H9 (cell line): ENCODE measurements around the gene CCDC78. TPM values are rescaled to one million over a fixed set of nuclear protein-coding genes. Genes with fewer than 3 reads are reported as not detected.

Source experiments
- DNase-seq: peaks from one replicate; pipeline ENCODE4 v3.0.0-alpha.2; 2017
- H2AFZ ChIP-seq: one replicate; pipeline ENCODE4 v1.6.1; 2013; ENCODE audit warnings: mild to moderate bottlenecking, low read length, control low read depth, moderate library complexity
- H2AK5ac ChIP-seq: 2 replicates; pipeline ENCODE4 v1.6.1; 2013; ENCODE audit warnings: low read length, control low read depth, mixed read lengths; ENCODE audit not compliant: insufficient read length
- H2BK120ac ChIP-seq: one replicate; pipeline ENCODE4 v1.6.1; 2013; ENCODE audit warnings: low read depth, mild to moderate bottlenecking, low read length, control low read depth, inconsistent platforms; ENCODE audit not compliant: poor library complexity, severe bottlenecking
- H2BK12ac ChIP-seq: 2 replicates; pipeline ENCODE4 v1.6.1; 2013; ENCODE audit warnings: low read length, control low read depth, mixed read lengths, low read depth; ENCODE audit not compliant: insufficient read length
- H2BK15ac ChIP-seq: 2 replicates; pipeline ENCODE4 v1.6.1; 2013; ENCODE audit warnings: low read depth, low read length, control low read depth
- H2BK20ac ChIP-seq: one replicate; pipeline ENCODE4 v1.6.1; 2013; ENCODE audit warnings: low read depth, mild to moderate bottlenecking, low read length, control low read depth, inconsistent platforms; ENCODE audit not compliant: poor library complexity, severe bottlenecking
- H2BK5ac ChIP-seq: 2 replicates; pipeline ENCODE4 v1.6.1; 2013; ENCODE audit warnings: low read length, control low read depth, mixed read lengths; ENCODE audit not compliant: insufficient read length
- H3K14ac ChIP-seq: 2 replicates; pipeline ENCODE4 v1.6.1; 2013; ENCODE audit warnings: low read length, control low read depth; ENCODE audit not compliant: insufficient read depth
- H3K18ac ChIP-seq: 2 replicates; pipeline ENCODE4 v1.6.1; 2013; ENCODE audit warnings: low read depth, mild to moderate bottlenecking, mixed read lengths, low read length, control low read depth; ENCODE audit not compliant: insufficient read length
- H3K23ac ChIP-seq: 2 replicates; pipeline ENCODE4 v1.6.1; 2013; ENCODE audit warnings: low read length, control low read depth, mixed read lengths, low read depth; ENCODE audit not compliant: insufficient read length
- H3K23me2 ChIP-seq: 2 replicates; pipeline ENCODE4 v1.6.1; 2013; ENCODE audit warnings: low read depth, mild to moderate bottlenecking, mixed read lengths, low read length, control low read depth; ENCODE audit not compliant: insufficient read length, poor library complexity, severe bottlenecking
- H3K27ac ChIP-seq: 2 replicates; pipeline ENCODE4 v1.5.1; 2013; ENCODE audit warnings: low read length, control low read depth, mixed read lengths, low read depth; ENCODE audit not compliant: insufficient read length
- H3K27me3 ChIP-seq: 2 replicates; pipeline ENCODE4 v1.6.1; 2013; ENCODE audit warnings: low read length, control low read depth, inconsistent platforms; ENCODE audit not compliant: insufficient read depth
- H3K4ac ChIP-seq: 2 replicates; pipeline ENCODE4 v1.6.1; 2013; ENCODE audit warnings: low read depth, mild to moderate bottlenecking, control low read depth, inconsistent platforms, low read length, moderate library complexity
- H3K4me1 ChIP-seq: 2 replicates; pipeline ENCODE4 v1.6.1; 2013; ENCODE audit warnings: low read length, control low read depth, inconsistent platforms; ENCODE audit not compliant: insufficient read depth
- H3K4me2 ChIP-seq: 2 replicates; pipeline ENCODE4 v1.6.1; 2013; ENCODE audit warnings: low read length, control low read depth, mixed read lengths; ENCODE audit not compliant: insufficient read length, insufficient read depth
- H3K56ac ChIP-seq: 2 replicates; pipeline ENCODE4 v1.6.1; 2013; ENCODE audit warnings: low read depth, mild to moderate bottlenecking, mixed read lengths, low read length, control low read depth; ENCODE audit not compliant: insufficient read length
- H3K79me1 ChIP-seq: 2 replicates; pipeline ENCODE4 v1.6.1; 2013; ENCODE audit warnings: low read depth, mild to moderate bottlenecking, moderate library complexity, low read length, control low read depth, inconsistent platforms; ENCODE audit not compliant: insufficient read depth, poor library complexity, severe bottlenecking
- H3K79me2 ChIP-seq: 2 replicates; pipeline ENCODE4 v1.6.1; 2013; ENCODE audit warnings: low read length, control low read depth, inconsistent platforms; ENCODE audit not compliant: insufficient read depth
- H3K9ac ChIP-seq: 2 replicates; pipeline ENCODE4 v1.6.1; 2013; ENCODE audit warnings: low read length, control low read depth, mixed read lengths; ENCODE audit not compliant: insufficient read length; ENCODE audit errors: extremely low read depth
- H3K9me3 ChIP-seq: one replicate; pipeline ENCODE4 v1.6.1; 2013; ENCODE audit warnings: low read depth, low read length, inconsistent platforms; ENCODE audit not compliant: control insufficient read depth
- H3T11ph ChIP-seq: one replicate; pipeline ENCODE4 v1.6.1; 2013; ENCODE audit warnings: mild to moderate bottlenecking, low read length, control low read depth, inconsistent platforms
- H4K20me1 ChIP-seq: one replicate; pipeline ENCODE4 v1.6.1; 2013; ENCODE audit not compliant: control insufficient read depth, insufficient read length, insufficient read depth
- H4K5ac ChIP-seq: 2 replicates; pipeline ENCODE4 v1.6.1; 2013; ENCODE audit warnings: low read depth, mild to moderate bottlenecking, mixed read lengths, low read length, control low read depth; ENCODE audit not compliant: insufficient read length
- H4K8ac ChIP-seq: replicated peaks from 2 replicates; pipeline ENCODE4 v1.6.1; 2013; ENCODE audit warnings: low read length, control low read depth, mixed read lengths, low read depth; ENCODE audit not compliant: insufficient read length
- H4K91ac ChIP-seq: 2 replicates; pipeline ENCODE4 v1.6.1; 2013; ENCODE audit warnings: low read depth, mild to moderate bottlenecking, moderate library complexity, mixed read lengths, low read length, control low read depth; ENCODE audit not compliant: insufficient read length
- H3K27ac Mint-ChIP-seq, 3 experiments: 2 replicates in 2 of 3; 3 replicates in 1 of 3; pipeline ENCODE4 v1.8.0; 2020 to 2021; ENCODE audit warnings: mixed read lengths in 3 of 3, mild to moderate bottlenecking in 1 of 3, moderate library complexity in 1 of 3
- H3K27me3 Mint-ChIP-seq: 2 replicates; pipeline ENCODE4 v1.8.0; 2021; ENCODE audit warnings: low read depth, mild to moderate bottlenecking, moderate library complexity, mixed read lengths
- H3K36me3 Mint-ChIP-seq, 3 experiments: 2 replicates in 2 of 3; 3 replicates in 1 of 3; pipeline ENCODE4 v1.8.0; 2020 to 2021; ENCODE audit warnings: low read depth in 3 of 3, mixed read lengths in 3 of 3; ENCODE audit not compliant: insufficient read depth in 1 of 3
- H3K4me1 Mint-ChIP-seq, 2 experiments: 2 replicates each; pipeline ENCODE4 v1.8.0; 2020; ENCODE audit warnings: mixed read lengths in 2 of 2
- H3K4me3 Mint-ChIP-seq, 2 experiments: 2 replicates in 1 of 2; 3 replicates in 1 of 2; pipeline ENCODE4 v1.8.0; 2020 to 2021; ENCODE audit warnings: mild to moderate bottlenecking in 2 of 2, mixed read lengths in 2 of 2, moderate library complexity in 1 of 2
- H3K9me3 Mint-ChIP-seq, 2 experiments: 2 replicates in 1 of 2; 3 replicates in 1 of 2; pipeline ENCODE4 v1.8.0; 2020; ENCODE audit warnings: mild to moderate bottlenecking in 2 of 2, mixed read lengths in 2 of 2, moderate library complexity in 1 of 2
- CTCF ChIP-seq: fragments of 200-600 bp; sonication (generic); conservative IDR thresholded peaks from 3 replicates; pipeline ENCODE4 v1.8.0; 2021; ENCODE audit warnings: antibody characterized with exemption, mild to moderate bottlenecking
- WGBS: extraction: QIAGEN DNeasy Blood & Tissue Kit; methylation state at CpG from one replicate; pipeline ENCODE4 v1.1.7; 2013; ENCODE audit warnings: missing lambda C conversion rate, low lambda C conversion rate, mixed read lengths; ENCODE audit not compliant: insufficient read length; ENCODE audit errors: extremely low coverage; 5-methylcytosine and 5-hydroxymethylcytosine counted together
- total RNA-seq: library from RNA; stranded (reverse); gene quantifications from 2 replicates; pipeline ENCODE4 v1.2.1, GENCODE V29; 2021

CCDC78 gene
- total RNA-seq, 1 experiment from 2014 or later: 12.1 TPM

DNA sequence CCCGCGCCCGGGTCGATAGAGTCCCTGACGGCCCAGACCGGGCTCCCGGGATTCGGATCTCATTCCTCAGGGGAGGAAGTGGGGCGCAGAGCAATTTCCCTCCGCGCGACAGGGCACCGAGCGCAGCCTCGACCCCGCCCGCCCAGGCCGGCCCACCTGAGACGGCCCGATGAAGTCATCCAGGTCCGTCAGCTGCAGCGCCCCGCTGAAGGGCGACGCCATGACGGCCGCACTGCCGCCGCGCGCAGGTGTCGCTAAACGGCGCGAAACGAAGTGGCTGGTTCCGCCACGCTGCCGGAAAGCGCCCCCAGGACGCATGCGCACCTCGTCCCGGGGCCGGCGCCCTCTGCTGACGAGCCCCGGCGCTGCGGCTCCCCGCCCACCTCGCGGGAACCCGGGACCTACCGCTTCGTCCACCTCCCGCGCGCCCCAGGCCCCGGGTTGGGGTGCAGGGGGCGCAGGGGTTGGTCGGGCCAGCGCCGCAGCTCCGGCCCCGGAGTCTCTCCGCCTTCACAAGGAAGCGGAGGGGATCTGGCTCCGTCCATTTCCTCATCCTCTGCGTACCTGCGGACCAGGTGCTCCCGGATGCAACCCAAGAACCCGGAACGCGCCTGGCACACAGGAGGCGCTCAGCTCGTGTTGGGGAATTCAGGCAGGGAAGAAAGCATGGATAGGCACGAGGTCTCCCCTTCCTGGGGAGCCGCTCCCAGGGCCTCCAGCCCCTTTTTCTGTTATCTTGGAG, 14.7 kb upstream of the CCDC78 start, which contains the start of gene CIAO3:
Gene CIAO3, minus strand, starts transcription at position 234 of the 742 bp plus-strand sequence. Its CDS starts 12 bp downstream, at position 222.
- Histone ChIP-seq H2BK15ac (no peak within 1 kb of the TSS), H2BK12ac (no peak within 1 kb of the TSS), H2AFZ (no peak within 1 kb of the TSS)

More for the DNA sequence above, 14.7 kb upstream of the CCDC78 start, which contains the start of gene CIAO3:
- peaks cover 2% of the 10 kb centered on the region; the same call in 1 of the 2 replicates for H3K4me1 ChIP-seq
- H3K79me1 ChIP-seq: no peaks in the 10 kb centered on the region
- H3K23ac ChIP-seq: no peak within 1 kb of the TSS
- peak within 1 kb of the TSS; percentile 55 for H3K4me2 ChIP-seq
- Mint-ChIP-seq H3K9me3 (no peaks in the 10 kb centered on the region), H3K4me3 (peak within 1 kb of the TSS; percentile 75 to 92), H3K27me3 (no peaks in the 10 kb centered on the region), H3K36me3 (peaks cover 2 to 17% (median 15%) of the 10 kb centered on the region in 3 experiments; a peak in 5 of 7 replicates), H3K27ac (peak within 1 kb of the TSS in 1 of 3 experiments; percentile 88; a peak in 1 of 7 replicates), H3K4me1 (peaks cover 9 to 14% of the 10 kb centered on the region in 2 experiments)
- peak within 1 kb of the TSS; percentile 41 for H3K9ac ChIP-seq
- H3K14ac ChIP-seq: peak within 1 kb of the TSS; percentile 90
- H4K8ac ChIP-seq: no peak within 1 kb of the TSS
- H3K56ac ChIP-seq: no peak within 1 kb of the TSS
- no peaks in the 10 kb centered on the region for H3K27me3 ChIP-seq
- H2BK5ac ChIP-seq: no peak within 1 kb of the TSS
- WGBS: no CpG with 5 or more reads among the region's 79 CpGs
- H3K27ac ChIP-seq: no peak within 1 kb of the TSS
- no peak within 1 kb of the TSS for H2BK20ac ChIP-seq
- no peaks in the 10 kb centered on the region for H3K9me3 ChIP-seq
- H4K20me1 ChIP-seq: no peaks in the 10 kb centered on the region
- no peak within 1 kb of the TSS for H4K5ac ChIP-seq
- peak; percentile 97 for TF ChIP-seq CTCF
- H3K23me2 ChIP-seq: peaks cover 10% of the 10 kb centered on the region
- no peak within 1 kb of the TSS for H3T11ph ChIP-seq
- no peak within 1 kb of the TSS for H4K91ac ChIP-seq
- no peaks in the 10 kb centered on the region for H3K79me2 ChIP-seq
- no peak within 1 kb of the TSS for H2BK120ac ChIP-seq
- H3K4ac ChIP-seq: no peak within 1 kb of the TSS
- peak within 1 kb of the TSS; percentile 52 for H3K18ac ChIP-seq
- no peak within 1 kb of the TSS for H2AK5ac ChIP-seq
- peak; percentile 91 for DNase-seq
